ENCODE data around the gene CADPS2.

Gene CADPS2

GRCh38 chr7:122628651-122629411 lies 257.4 kb downstream of the CADPS2 start:
- Histone ChIP-seq H3K9ac (ENCODE audit: low read depth, low read length) (no peak overlapping the region), H3K27ac (ENCODE audit: low read length) (no peak overlapping the region), H3K27me3 (ENCODE audit: insufficient read depth, low read length, poor library complexity) (no peaks in the 10 kb centered on the region), H3K4me3 (ENCODE audit: low read depth in 1 of 2, low read length in 2 of 2) (no peak overlapping the region), H4K20me1 (ENCODE audit: insufficient read depth, low read length) (no peaks in the 10 kb centered on the region), H3K36me3 (ENCODE audit: insufficient read depth, low read length) (no peaks in the 10 kb centered on the region), H3K79me2 (ENCODE audit: insufficient read depth, low read length) (no peaks in the 10 kb centered on the region), H3K4me2 (ENCODE audit: insufficient read depth, low read length) (no peak overlapping the region), H3K4me1 (ENCODE audit: insufficient read depth, low read length) (no peaks in the 10 kb centered on the region), H2AFZ (ENCODE audit: low read depth, low read length) (no peak overlapping the region), H3K9me3 (ENCODE audit: insufficient read depth, low read length, severe bottlenecking) (no peaks in the 10 kb centered on the region)
- no peak for DNase-seq
- TF ChIP-seq, protein P1, sequence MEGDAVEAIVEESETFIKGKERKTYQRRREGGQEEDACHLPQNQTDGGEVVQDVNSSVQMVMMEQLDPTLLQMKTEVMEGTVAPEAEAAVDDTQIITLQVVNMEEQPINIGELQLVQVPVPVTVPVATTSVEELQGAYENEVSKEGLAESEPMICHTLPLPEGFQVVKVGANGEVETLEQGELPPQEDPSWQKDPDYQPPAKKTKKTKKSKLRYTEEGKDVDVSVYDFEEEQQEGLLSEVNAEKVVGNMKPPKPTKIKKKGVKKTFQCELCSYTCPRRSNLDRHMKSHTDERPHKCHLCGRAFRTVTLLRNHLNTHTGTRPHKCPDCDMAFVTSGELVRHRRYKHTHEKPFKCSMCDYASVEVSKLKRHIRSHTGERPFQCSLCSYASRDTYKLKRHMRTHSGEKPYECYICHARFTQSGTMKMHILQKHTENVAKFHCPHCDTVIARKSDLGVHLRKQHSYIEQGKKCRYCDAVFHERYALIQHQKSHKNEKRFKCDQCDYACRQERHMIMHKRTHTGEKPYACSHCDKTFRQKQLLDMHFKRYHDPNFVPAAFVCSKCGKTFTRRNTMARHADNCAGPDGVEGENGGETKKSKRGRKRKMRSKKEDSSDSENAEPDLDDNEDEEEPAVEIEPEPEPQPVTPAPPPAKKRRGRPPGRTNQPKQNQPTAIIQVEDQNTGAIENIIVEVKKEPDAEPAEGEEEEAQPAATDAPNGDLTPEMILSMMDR (IDR thresholded peaks at IDR 0.05; ENCODE audit: borderline replicate concordance, extremely low read depth, low read length, poor library complexity, severe bottlenecking): no peak
- ATAC-seq (ENCODE audit: insufficient read depth, low read depth): no peak

- H2AFZ ChIP-seq (ENCODE audit: low read depth, low read length): no peak overlapping the region
- H3K79me2 ChIP-seq (ENCODE audit: insufficient read depth, low read length): no peaks in the 10 kb centered on the region
- no peaks in the 10 kb centered on the region for H3K4me1 ChIP-seq (ENCODE audit: insufficient read depth, low read length)
- no peaks in the 10 kb centered on the region for H4K20me1 ChIP-seq (ENCODE audit: insufficient read depth, low read length)
- DNase-seq (no peak), ATAC-seq (ENCODE audit: insufficient read depth, low read depth) (no peak)
- no peaks in the 10 kb centered on the region for H3K27me3 ChIP-seq (ENCODE audit: insufficient read depth, low read length, poor library complexity)
- H3K27ac ChIP-seq (ENCODE audit: low read length): no peak overlapping the region
- no peaks in the 10 kb centered on the region for H3K9me3 ChIP-seq (ENCODE audit: insufficient read depth, low read length, severe bottlenecking)
- no peaks in the 10 kb centered on the region for H3K36me3 ChIP-seq (ENCODE audit: insufficient read depth, low read length)
- no peak for TF ChIP-seq EZH2 (IDR thresholded peaks at IDR 0.05; ENCODE audit: borderline replicate concordance, low read depth, low read length, severe bottlenecking)
- TF ChIP-seq, protein P1 (IDR thresholded peaks at IDR 0.05; ENCODE audit: borderline replicate concordance, extremely low read depth, low read length, poor library complexity, severe bottlenecking): no peak
- H3K9ac ChIP-seq (ENCODE audit: low read depth, low read length): no peak overlapping the region
- no peak overlapping the region for H3K4me2 ChIP-seq (ENCODE audit: insufficient read depth, low read length)
- no peak overlapping the region for H3K4me3 ChIP-seq (ENCODE audit: low read depth in 1 of 2, low read length in 2 of 2)
Measured at GRCh38 chr7:122626785-122627184, 259.5 kb downstream of the CADPS2 start.

DNA sequence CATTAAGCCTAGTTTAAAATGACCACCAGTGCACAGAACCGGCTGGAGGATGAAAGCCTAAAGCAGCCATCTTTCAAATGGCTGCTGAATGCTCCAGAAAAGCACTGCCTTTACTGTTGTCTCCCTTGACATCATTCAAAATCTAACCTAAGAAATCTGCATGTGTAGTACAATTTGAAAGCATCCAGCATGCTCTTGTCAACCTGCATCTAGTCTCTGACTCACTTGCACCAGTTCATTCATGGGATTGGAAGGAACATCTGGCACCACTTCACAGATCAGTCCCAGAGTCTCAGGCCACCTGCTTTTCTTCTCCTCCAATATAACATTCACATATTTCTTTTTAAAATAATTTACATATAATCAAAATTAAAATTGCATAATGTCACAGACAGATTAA lies 263.6 kb downstream of the CADPS2 start:
- Histone ChIP-seq H3K4me1 (ENCODE audit: insufficient read depth, low read length) (no peaks in the 10 kb centered on the region), H3K79me2 (ENCODE audit: insufficient read depth, low read length) (no peaks in the 10 kb centered on the region), H3K36me3 (ENCODE audit: insufficient read depth, low read length) (no peaks in the 10 kb centered on the region), H4K20me1 (ENCODE audit: insufficient read depth, low read length) (no peaks in the 10 kb centered on the region), H3K4me2 (ENCODE audit: insufficient read depth, low read length) (no peak overlapping the region), H3K4me3 (ENCODE audit: low read depth in 1 of 2, low read length in 2 of 2) (no peak overlapping the region), H2AFZ (ENCODE audit: low read depth, low read length) (no peak overlapping the region), H3K9me3 (ENCODE audit: insufficient read depth, low read length, severe bottlenecking) (no peaks in the 10 kb centered on the region), H3K27ac (ENCODE audit: low read length) (no peak overlapping the region), H3K27me3 (ENCODE audit: insufficient read depth, low read length, poor library complexity) (no peaks in the 10 kb centered on the region), H3K9ac (ENCODE audit: low read depth, low read length) (no peak overlapping the region)
- TF ChIP-seq, protein P1 (IDR thresholded peaks at IDR 0.05; ENCODE audit: borderline replicate concordance, extremely low read depth, low read length, poor library complexity, severe bottlenecking): no peak
- TF ChIP-seq EZH2 (IDR thresholded peaks at IDR 0.05; ENCODE audit: borderline replicate concordance, low read depth, low read length, severe bottlenecking): no peak
- no peak for ATAC-seq (ENCODE audit: insufficient read depth, low read depth)
- DNase-seq: no peak
